Measurements from ENCODE around the gene MSN.
"Not testable (repeated sequence)": the region's sequence is repeated elsewhere in the genome, so short reads cannot be mapped to it uniquely, and the experiment has no call there.

- TF ChIP-seq CTCF (IDR thresholded peaks at IDR 0.05; ENCODE audit: poor library complexity, severe bottlenecking); RAD21 (conservative IDR thresholded peaks at IDR 0.05): not testable (repeated sequence)
These were observed 92.1 kb downstream of the MSN start for GRCh38 chrX:65759525-65759924.
